Naive thymus-derived CD8-positive, alpha-beta T cell (primary cell): ENCODE measurements around the gene CCSER1. TPM values are rescaled to one million over a fixed set of nuclear protein-coding genes. Genes with fewer than 3 reads are reported as not detected.

ENCODE experiments used
- ATAC-seq, 2 donors: fragments of 150-1000 bp; cut with Tn5 transposase in 1 of 2; sonication (Bioruptor Pico), chemical (Tn5 transposase) in 1 of 2; 1 replicate in 1 of 2; 2 replicates in 1 of 2; pipeline ENCODE4 v1.10.0; 2021; ENCODE audit warnings: mild to moderate bottlenecking in 2 of 2, moderate library complexity in 2 of 2
- POLR2A ChIA-PET: fragments of 350-600 bp; sonication (Branson Sonifier 250); formaldehyde crosslinking; loops from one replicate; lab custom pipeline; 2021; ENCODE audit warnings: antibody characterized with exemption; lab: Charles Lee
- DNase-seq, 10 donors: peaks; one replicate each; pipeline versions ENCODE4 v3.0.0 to v3.0.0-alpha.2; 2020 to 2022
- H3K27ac Mint-ChIP-seq, 10 donors: one replicate each; pipeline ENCODE4 v1.8.0; 2020 to 2022; ENCODE audit warnings: mild to moderate bottlenecking in 10 of 10, mixed read lengths in 10 of 10, moderate library complexity in 4 of 10, inconsistent platforms in 1 of 10
- H3K27me3 Mint-ChIP-seq, 5 donors: one replicate each; pipeline ENCODE4 v1.8.0; 2021 to 2022; ENCODE audit warnings: mixed read lengths in 5 of 5
- H3K36me3 Mint-ChIP-seq, 3 donors: one replicate each; pipeline ENCODE4 v1.8.0; 2020 to 2022; ENCODE audit warnings: mixed read lengths in 3 of 3, mild to moderate bottlenecking in 2 of 3, inconsistent platforms in 1 of 3
- H3K4me1 Mint-ChIP-seq, 4 donors: one replicate each; pipeline ENCODE4 v1.8.0; 2021 to 2022; ENCODE audit warnings: mixed read lengths in 4 of 4
- H3K4me3 Mint-ChIP-seq, 10 donors: one replicate each; pipeline ENCODE4 v1.8.0; 2020 to 2022; ENCODE audit warnings: mild to moderate bottlenecking in 10 of 10, mixed read lengths in 10 of 10, moderate library complexity in 6 of 10, inconsistent platforms in 1 of 10
- H3K9me3 Mint-ChIP-seq, 9 donors: one replicate each; pipeline ENCODE4 v1.8.0; 2020 to 2022; ENCODE audit warnings: mixed read lengths in 9 of 9, mild to moderate bottlenecking in 3 of 9, inconsistent platforms in 1 of 9, moderate library complexity in 1 of 9
- polyA plus RNA-seq, 3 donors: library from polyadenylated mRNA; unstranded; fragments of 300-500 nt; fragmentation: Illumina TruSeq; gene quantifications; one replicate each; pipeline ENCODE4 v1.2.3, GENCODE V29; 2021
- total RNA-seq, 8 experiments: library from RNA in 2 of 8; stranded (reverse) in 2 of 8; gene quantifications; one replicate each; pipeline ENCODE4 v1.2.3 and lab custom pipeline; 2021 to 2026

The CCSER1 gene
- total and polyA plus RNA-seq, 5 experiments from 2014 or later = 0.19 to 0.47 TPM; not detected in 3

DNA sequence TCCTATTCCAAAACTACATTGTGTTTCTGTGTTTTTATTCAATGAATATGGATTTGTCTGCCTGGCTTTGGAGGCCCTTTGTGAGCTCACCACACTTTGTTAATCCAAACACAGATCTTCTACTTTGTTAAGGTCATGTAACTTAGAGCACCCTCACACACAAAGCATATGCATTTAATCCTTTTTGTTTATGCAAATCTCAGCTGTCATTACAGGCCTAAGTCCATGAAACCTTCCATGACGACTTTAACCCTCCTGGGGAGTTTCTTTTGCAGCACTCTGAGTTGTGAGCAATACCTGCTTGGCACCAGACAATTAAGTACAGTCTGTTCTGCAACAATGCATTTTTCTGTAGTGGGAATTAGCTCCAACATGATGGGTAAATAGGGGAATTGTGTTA is 14.9 kb downstream of the CCSER1 start:
- Mint-ChIP-seq H3K9me3 (peaks cover 0 to 2% (median 0%) of the 10 kb centered on the region in 9 donors), H3K27me3 (peaks cover 0 to 2% (median 0%) of the 10 kb centered on the region in 5 donors), H3K36me3 (no peaks in the 10 kb centered on the region), H3K27ac (no peak overlapping the region), H3K4me1 (no peaks in the 10 kb centered on the region), H3K4me3 (no peak overlapping the region)
- ATAC-seq (no peak), DNase-seq (no peak)
- POLR2A ChIA-PET = no interaction called here

DNA sequence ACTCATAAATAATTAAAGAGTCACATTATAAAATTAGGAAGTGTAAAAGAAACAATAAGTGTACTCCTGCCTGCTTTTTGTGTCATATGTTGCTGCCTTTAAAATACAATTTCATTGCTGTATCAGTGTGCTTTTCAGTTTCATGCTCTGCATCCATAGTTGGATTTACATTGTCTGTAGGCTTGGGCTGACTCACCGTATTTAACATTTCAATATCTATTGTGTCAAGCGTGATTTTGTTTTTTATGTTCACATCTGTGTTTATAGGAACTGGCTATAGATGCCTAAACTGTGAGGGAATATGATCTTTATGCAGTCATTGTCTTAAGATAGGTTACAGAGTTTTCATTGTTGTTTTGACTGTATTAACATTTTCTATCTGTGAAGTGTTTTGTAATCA is 18.1 kb downstream of the CCSER1 start:
- POLR2A ChIA-PET = no interaction called here
- H3K27ac Mint-ChIP-seq = no peak overlapping the region
- ATAC-seq (no peak), DNase-seq (no peak)
- no peaks in the 10 kb centered on the region for H3K27me3 Mint-ChIP-seq
- H3K4me3 Mint-ChIP-seq = no peak overlapping the region
- no peaks in the 10 kb centered on the region for H3K36me3 Mint-ChIP-seq
- H3K9me3 Mint-ChIP-seq = no peaks in the 10 kb centered on the region
- no peaks in the 10 kb centered on the region for H3K4me1 Mint-ChIP-seq

DNA sequence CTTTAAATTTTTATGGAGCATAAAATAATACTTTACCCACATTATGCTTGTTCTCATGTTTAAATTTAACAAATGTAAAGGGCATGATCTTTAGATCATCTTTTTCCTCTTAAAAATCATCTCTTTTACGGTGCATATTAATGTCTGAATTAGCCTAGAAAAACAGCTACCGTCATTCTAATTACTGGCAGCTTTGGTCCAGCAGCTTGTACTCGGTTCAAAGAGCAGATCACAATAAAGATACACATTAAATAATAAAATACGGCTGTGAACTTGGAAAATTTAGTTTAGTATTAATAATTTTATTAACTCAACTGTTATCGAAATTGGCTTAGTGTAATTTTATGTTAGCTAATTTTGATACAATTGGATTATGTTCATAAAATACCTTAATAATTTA is 19.1 kb downstream of the CCSER1 start:
- no peaks in the 10 kb centered on the region for H3K36me3 Mint-ChIP-seq
- H3K4me3 Mint-ChIP-seq = no peak overlapping the region
- H3K4me1 Mint-ChIP-seq = no peaks in the 10 kb centered on the region
- POLR2A ChIA-PET = no interaction called here
- H3K27ac Mint-ChIP-seq = no peak overlapping the region
- peaks cover 0 to 1% (median 0%) of the 10 kb centered on the region in 5 donors for H3K27me3 Mint-ChIP-seq
- no peak for DNase-seq
- ATAC-seq = no peak
- no peaks in the 10 kb centered on the region for H3K9me3 Mint-ChIP-seq

DNA sequence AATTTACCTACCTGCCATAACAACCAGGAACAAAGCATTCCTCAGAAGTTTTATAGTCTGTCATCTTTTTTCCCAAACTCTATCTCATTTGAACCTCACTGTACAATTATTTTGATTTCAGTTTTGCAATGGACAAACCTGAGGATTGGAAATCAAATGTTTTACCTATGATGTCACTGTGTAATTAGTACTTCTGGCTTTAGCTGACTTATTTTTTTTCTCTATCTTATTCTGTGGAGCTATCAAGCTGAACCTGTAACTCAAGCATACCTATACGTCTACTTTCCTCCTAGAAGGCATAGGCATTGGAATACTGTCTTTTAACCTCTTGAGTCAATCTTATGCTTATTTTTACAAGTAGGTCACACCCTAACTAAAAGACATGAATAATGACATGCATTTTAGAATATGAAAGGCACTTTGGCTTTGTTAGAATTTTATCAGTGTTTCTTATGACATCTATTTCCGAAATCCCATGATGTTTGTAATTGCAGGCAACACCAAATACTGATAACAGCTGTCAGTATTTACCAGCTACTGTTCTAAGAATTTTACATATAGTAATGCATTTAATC is 21.5 kb downstream of the CCSER1 start:
- no peak overlapping the region for H3K27ac Mint-ChIP-seq
- H3K36me3 Mint-ChIP-seq = no peaks in the 10 kb centered on the region
- H3K27me3 Mint-ChIP-seq = peaks cover 0 to 1% (median 0%) of the 10 kb centered on the region in 5 donors
- H3K9me3 Mint-ChIP-seq = peaks cover 0 to 10% (median 0%) of the 10 kb centered on the region in 9 donors
- no peak for DNase-seq
- POLR2A ChIA-PET = no interaction called here
- H3K4me3 Mint-ChIP-seq = no peak overlapping the region
- no peak for ATAC-seq
- H3K4me1 Mint-ChIP-seq = no peaks in the 10 kb centered on the region

DNA sequence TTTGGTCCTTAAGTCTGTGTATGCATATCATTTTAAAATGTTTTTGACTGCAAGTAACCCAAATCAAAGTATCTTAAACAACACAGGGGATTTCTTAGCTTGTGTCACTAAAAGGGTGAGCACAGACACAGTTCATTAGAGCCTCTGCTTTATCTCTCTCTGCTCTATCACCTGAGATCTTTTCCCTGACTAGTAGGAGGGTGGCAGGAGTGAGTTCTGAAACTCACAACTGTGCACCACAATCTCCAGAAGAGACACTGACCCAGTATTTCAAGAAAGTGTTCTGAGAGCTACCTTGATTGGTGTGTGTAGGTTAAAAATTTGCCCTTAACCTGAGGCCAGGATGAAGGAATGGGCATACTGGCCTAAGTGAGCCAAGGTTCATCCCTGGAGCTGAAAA is 24.8 kb downstream of the CCSER1 start:
- Mint-ChIP-seq H3K36me3 (no peaks in the 10 kb centered on the region), H3K27ac (no peak overlapping the region), H3K9me3 (peaks cover 0 to 16% (median 3%) of the 10 kb centered on the region in 9 donors), H3K4me1 (no peaks in the 10 kb centered on the region), H3K4me3 (no peak overlapping the region), H3K27me3 (peaks cover 0 to 1% (median 0%) of the 10 kb centered on the region in 5 donors)
- ATAC-seq (no peak), DNase-seq (no peak)
- POLR2A ChIA-PET = no interaction called here

DNA sequence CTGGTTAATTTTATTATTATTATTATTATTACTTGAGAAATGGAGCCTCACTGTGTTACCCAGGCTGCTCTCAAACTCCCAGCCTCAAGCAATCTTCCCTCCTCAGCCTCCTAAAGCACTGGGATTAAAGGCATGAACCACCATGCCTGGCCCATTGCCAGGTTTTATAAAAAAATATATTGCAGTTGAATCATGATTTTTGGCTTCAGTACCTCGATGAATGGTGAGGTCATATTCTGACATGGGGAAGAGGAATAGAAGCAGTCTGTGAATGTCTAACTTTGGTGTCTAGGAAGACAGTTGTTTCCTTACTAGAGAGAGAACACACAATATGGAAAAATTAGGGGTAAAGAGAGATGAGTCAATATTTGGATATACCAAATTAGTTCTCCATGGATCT is 32.0 kb downstream of the CCSER1 start:
- H3K36me3 Mint-ChIP-seq = no peaks in the 10 kb centered on the region
- DNase-seq (no peak), ATAC-seq (no peak)
- H3K4me3 Mint-ChIP-seq = no peak overlapping the region
- H3K27ac Mint-ChIP-seq = no peak overlapping the region
- POLR2A ChIA-PET = no interaction called here
- H3K27me3 Mint-ChIP-seq = no peaks in the 10 kb centered on the region
- no peaks in the 10 kb centered on the region for H3K4me1 Mint-ChIP-seq
- H3K9me3 Mint-ChIP-seq = peaks cover 0 to 13% (median 0%) of the 10 kb centered on the region in 9 donors

DNA sequence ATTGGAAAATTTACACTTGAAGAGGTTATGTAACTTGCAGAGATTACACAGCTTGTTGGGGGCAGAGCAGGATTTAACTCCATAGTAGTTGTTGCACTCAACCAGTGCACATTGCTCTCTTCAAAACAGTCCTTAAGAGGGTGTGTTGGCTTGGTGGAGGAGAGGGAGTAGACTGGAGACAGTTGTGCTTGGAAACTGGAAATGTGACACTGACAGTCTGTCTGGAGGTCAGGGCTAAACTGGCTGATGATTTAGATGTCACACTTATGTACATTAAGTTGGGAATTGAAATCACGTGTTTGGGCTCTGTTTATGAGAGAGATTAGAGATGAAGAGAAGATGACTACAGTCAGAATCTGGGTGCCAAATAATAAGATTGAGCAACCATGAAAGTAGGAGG is 32.9 kb downstream of the CCSER1 start:
- no peak for ATAC-seq
- no peaks in the 10 kb centered on the region for H3K27me3 Mint-ChIP-seq
- peaks cover 0 to 13% (median 0%) of the 10 kb centered on the region in 9 donors for H3K9me3 Mint-ChIP-seq
- no peak overlapping the region for H3K27ac Mint-ChIP-seq
- H3K4me1 Mint-ChIP-seq = no peaks in the 10 kb centered on the region
- DNase-seq = no peak
- H3K36me3 Mint-ChIP-seq = no peaks in the 10 kb centered on the region
- H3K4me3 Mint-ChIP-seq = no peak overlapping the region
- POLR2A ChIA-PET = no interaction called here

DNA sequence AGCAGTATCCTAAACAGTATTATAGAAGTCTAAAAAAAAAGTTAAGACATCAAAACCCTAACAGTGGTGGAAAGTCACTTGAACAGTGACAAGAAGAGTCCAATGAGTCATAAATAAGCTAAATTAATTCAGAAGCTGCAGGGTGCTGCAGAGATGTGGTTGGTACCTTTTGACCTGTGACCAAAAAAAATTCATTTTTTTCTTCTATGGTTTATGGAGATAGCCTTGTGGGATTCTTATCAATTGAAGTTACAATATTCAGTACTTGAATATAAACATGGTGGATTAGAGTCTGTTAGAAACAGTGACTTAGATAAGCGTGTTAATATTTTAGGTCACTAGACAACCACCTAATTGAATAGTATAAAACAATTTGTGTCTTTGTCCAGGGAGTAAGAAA is 35.4 kb downstream of the CCSER1 start:
- Mint-ChIP-seq H3K4me3 (no peak overlapping the region), H3K27me3 (no peaks in the 10 kb centered on the region), H3K9me3 (peaks cover 0 to 2% (median 0%) of the 10 kb centered on the region in 9 donors), H3K36me3 (no peaks in the 10 kb centered on the region), H3K27ac (no peak overlapping the region), H3K4me1 (no peaks in the 10 kb centered on the region)
- ATAC-seq (no peak), DNase-seq (no peak)
- POLR2A ChIA-PET = no interaction called here

DNA sequence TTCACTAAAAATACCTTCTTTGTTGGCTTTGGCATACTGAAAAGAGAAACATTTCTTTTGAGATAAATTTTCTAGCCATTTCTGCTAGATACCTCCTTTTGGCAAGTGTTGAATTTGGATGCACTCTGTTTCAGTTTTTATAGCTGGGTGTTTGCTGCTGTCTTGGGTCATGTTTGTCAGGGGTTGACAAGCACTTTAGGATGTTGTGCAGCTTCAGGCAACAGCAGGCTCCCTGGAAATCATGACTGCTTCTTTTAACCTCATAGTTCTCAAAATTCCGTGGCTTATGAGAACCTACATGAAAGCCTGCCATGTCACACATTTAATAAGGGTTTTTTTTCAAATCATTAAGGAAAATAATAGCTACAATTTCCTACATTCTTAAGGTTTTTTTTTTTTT is 36.7 kb downstream of the CCSER1 start:
- no peaks in the 10 kb centered on the region for H3K36me3 Mint-ChIP-seq
- no peaks in the 10 kb centered on the region for H3K27me3 Mint-ChIP-seq
- no peak overlapping the region for H3K4me3 Mint-ChIP-seq
- H3K9me3 Mint-ChIP-seq = peaks cover 0 to 2% (median 0%) of the 10 kb centered on the region in 9 donors
- POLR2A ChIA-PET = no interaction called here
- H3K27ac Mint-ChIP-seq = no peak overlapping the region
- no peaks in the 10 kb centered on the region for H3K4me1 Mint-ChIP-seq
- ATAC-seq (no peak), DNase-seq (no peak)

DNA sequence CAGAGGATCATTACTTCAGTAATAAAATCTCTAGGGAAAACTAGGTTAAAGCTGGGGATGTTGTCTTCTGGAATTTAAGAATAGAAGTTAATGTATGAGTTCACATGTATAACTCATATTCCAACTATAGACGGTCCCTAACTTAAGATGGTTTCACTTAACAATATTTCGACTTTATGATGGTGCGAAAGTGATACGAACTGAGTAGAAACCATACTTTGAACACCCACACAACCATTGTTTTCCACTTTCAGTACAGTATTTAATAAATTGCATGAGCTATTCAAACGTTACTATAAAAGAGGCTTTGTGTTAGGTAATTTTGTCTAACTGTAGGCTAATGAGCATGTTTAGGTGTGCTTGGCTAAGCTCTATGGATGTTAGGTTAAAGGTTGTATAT is 38.7 kb downstream of the CCSER1 start:
- Mint-ChIP-seq H3K27ac (no peak overlapping the region), H3K4me1 (no peaks in the 10 kb centered on the region), H3K36me3 (no peaks in the 10 kb centered on the region), H3K27me3 (no peaks in the 10 kb centered on the region), H3K4me3 (no peak overlapping the region), H3K9me3 (peaks cover 0 to 16% (median 4%) of the 10 kb centered on the region in 9 donors)
- ATAC-seq (no peak), DNase-seq (no peak)
- POLR2A ChIA-PET = no interaction called here

DNA sequence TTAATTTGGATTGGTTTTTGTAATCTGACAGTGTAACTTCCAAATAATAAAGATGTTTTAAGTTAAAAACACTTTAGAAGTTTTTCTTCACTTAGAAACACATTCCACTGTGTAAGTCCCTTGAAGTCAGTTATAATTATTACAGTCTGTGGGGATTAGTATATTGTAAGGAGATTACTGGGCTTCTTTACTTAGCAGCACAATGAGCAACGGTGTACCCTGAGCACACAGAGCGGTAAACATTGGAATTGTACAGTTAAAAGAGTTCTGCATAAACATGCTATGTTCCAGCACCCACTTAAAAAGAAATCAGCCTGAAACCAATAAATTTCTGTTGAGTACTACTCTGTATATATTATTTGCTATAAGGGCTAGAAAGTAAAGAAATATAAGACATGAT is 44.3 kb downstream of the CCSER1 start:
- Mint-ChIP-seq H3K4me3 (no peak overlapping the region), H3K4me1 (no peaks in the 10 kb centered on the region), H3K36me3 (no peaks in the 10 kb centered on the region), H3K9me3 (peaks cover 0 to 16% (median 4%) of the 10 kb centered on the region in 9 donors), H3K27me3 (no peaks in the 10 kb centered on the region), H3K27ac (no peak overlapping the region)
- ATAC-seq (no peak), DNase-seq (no peak)
- POLR2A ChIA-PET = no interaction called here

DNA sequence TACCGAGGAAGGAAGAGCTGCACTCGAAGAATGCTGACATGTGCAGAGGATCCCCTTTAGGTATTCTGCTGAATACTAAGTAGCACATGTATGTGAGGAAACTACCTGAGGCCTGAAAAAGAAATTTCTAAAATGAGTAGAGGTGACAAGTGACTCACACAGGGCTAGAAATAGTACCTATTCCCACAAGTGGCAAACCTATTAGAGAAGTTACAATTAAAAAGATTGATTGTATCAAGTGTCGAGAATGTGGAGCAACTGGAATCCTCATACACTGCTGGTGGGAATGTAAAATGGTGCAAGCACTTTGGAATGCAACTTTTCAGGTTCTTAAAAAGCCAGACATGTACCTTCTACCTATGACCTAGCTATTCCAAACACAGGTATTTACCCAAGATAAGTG is 47.4 kb downstream of the CCSER1 start:
- Mint-ChIP-seq H3K36me3 (no peaks in the 10 kb centered on the region), H3K4me1 (no peaks in the 10 kb centered on the region), H3K9me3 (peaks cover 0 to 12% (median 2%) of the 10 kb centered on the region in 9 donors), H3K27me3 (peaks cover 0 to 2% (median 0%) of the 10 kb centered on the region in 5 donors), H3K4me3 (no peak overlapping the region), H3K27ac (no peak overlapping the region)
- POLR2A ChIA-PET = no interaction called here
- DNase-seq (no peak), ATAC-seq (no peak)

DNA sequence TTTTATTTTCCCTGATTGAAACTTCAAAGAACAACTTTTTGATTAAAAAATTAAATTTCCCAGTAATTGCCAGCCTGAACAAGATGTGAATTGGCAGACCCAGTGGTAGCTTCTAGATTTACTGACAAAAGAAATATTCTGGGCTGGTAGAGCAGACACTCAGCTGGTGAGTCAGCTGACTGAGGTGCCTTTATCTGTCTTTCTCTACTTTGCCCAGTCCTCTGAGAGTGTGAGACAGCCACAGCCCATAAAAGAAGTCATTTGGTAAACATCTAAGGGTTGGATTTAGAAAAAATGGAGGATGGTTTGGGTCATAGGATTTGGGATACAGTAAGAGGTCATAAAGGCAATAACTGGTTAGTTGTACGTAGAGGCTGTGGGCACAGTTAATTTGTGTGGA is 54.5 kb downstream of the CCSER1 start:
- no peaks in the 10 kb centered on the region for H3K36me3 Mint-ChIP-seq
- no peak for ATAC-seq
- H3K9me3 Mint-ChIP-seq = no peaks in the 10 kb centered on the region
- DNase-seq = no peak
- POLR2A ChIA-PET = no interaction called here
- no peaks in the 10 kb centered on the region for H3K4me1 Mint-ChIP-seq
- H3K27ac Mint-ChIP-seq = no peak overlapping the region
- H3K27me3 Mint-ChIP-seq = peaks cover 0 to 2% (median 0%) of the 10 kb centered on the region in 5 donors
- H3K4me3 Mint-ChIP-seq = no peak overlapping the region

DNA sequence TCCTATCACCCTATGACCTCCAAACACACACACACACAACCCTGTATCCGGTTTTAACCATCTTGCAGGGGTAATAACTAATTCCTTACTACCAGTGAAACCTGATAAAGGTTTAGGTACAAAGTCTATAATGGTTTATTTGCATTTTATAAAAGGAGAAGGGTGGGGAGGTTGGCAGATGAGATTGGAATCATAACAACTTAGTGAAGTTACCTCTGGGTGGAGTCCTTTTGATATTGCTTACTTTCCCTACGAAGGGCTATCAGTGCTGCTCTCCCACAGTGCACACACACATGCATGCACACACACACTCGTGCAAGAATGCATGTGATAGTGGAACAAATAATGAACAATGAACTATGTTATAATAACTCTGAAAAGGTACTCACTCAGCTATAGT is 56.1 kb downstream of the CCSER1 start:
- Mint-ChIP-seq H3K27ac (no peak overlapping the region), H3K27me3 (peaks cover 0 to 2% (median 0%) of the 10 kb centered on the region in 5 donors), H3K4me1 (no peaks in the 10 kb centered on the region), H3K36me3 (no peaks in the 10 kb centered on the region), H3K4me3 (no peak overlapping the region), H3K9me3 (no peaks in the 10 kb centered on the region)
- POLR2A ChIA-PET = no interaction called here
- ATAC-seq = no peak
- no peak for DNase-seq
